Caco-2 (cell line): Measurements from ENCODE around the gene TRANK1. TPM values are rescaled to one million over a fixed set of nuclear protein-coding genes. Genes with fewer than 3 reads are reported as not detected.

ENCODE experiments used
- BruUV-seq: library from RNA; stranded (reverse); fragments of 400-500 nt; replicated peaks from 2 replicates; lab custom pipeline; 2021; lab: Mats Ljungman, UMichigan
- CTCF ChIA-PET: fragments of 300-600 bp; sonication (Branson Sonifier 250); formaldehyde crosslinking; loops from one replicate; lab custom pipeline; 2022; ENCODE audit warnings: antibody characterized with exemption; lab: Charles Lee
- POLR2A ChIA-PET: fragments of 300-600 bp; sonication (Branson Sonifier 250); formaldehyde crosslinking; loops from one replicate; lab custom pipeline; 2022; ENCODE audit warnings: antibody characterized with exemption; lab: Charles Lee
- DNase-seq, 2 experiments: peaks; one replicate each; pipeline versions ENCODE4 v3.0.0 to v3.0.0-alpha.2; 2020 to 2022
- H3K27me3 ChIP-seq: replicated peaks from 2 replicates; pipeline ENCODE4 v1.6.0; 2011; ENCODE audit warnings: low read length; ENCODE audit not compliant: control insufficient read depth, insufficient read depth
- H3K36me3 ChIP-seq: 2 replicates; pipeline ENCODE4 v1.5.1; 2011; ENCODE audit warnings: low read length; ENCODE audit not compliant: control insufficient read depth, insufficient read depth
- H3K4me1 ChIP-seq: fragments of 250-450 bp; sonication (Bioruptor Pico); 2 replicates; pipeline ENCODE4 v1.5.1; 2020; ENCODE audit warnings: mild to moderate bottlenecking
- H3K4me3 ChIP-seq: 2 replicates; pipeline ENCODE4 v1.5.1; 2011; ENCODE audit warnings: low read depth, mild to moderate bottlenecking, control low read depth, low read length
- H3K9me3 ChIP-seq: fragments of 250-450 bp; sonication (Bioruptor Pico); 2 replicates; pipeline ENCODE4 v1.5.1; 2020; ENCODE audit warnings: mild to moderate bottlenecking, moderate library complexity
- H3K27ac Mint-ChIP-seq: one replicate; pipeline ENCODE4 v1.8.0; 2022; ENCODE audit warnings: mixed read lengths; ENCODE audit not compliant: unreplicated experiment
- H3K27me3 Mint-ChIP-seq: one replicate; pipeline ENCODE4 v1.8.0; 2022; ENCODE audit warnings: mixed read lengths; ENCODE audit not compliant: insufficient read depth, unreplicated experiment
- H3K36me3 Mint-ChIP-seq: one replicate; pipeline ENCODE4 v1.8.0; 2022; ENCODE audit warnings: mild to moderate bottlenecking, mixed read lengths; ENCODE audit not compliant: insufficient read depth, unreplicated experiment
- H3K4me1 Mint-ChIP-seq: one replicate; pipeline ENCODE4 v1.8.0; 2022; ENCODE audit warnings: low read depth, mixed read lengths; ENCODE audit not compliant: unreplicated experiment
- H3K4me3 Mint-ChIP-seq: one replicate; pipeline ENCODE4 v1.8.0; 2022; ENCODE audit warnings: mild to moderate bottlenecking, moderate library complexity, mixed read lengths; ENCODE audit not compliant: unreplicated experiment
- H3K9me3 Mint-ChIP-seq: one replicate; pipeline ENCODE4 v1.8.0; 2022; ENCODE audit warnings: mixed read lengths; ENCODE audit not compliant: unreplicated experiment
- intact Hi-C: fragments of 100-400 bp; cut with micrococcal nuclease; formaldehyde crosslinking; loops from one replicate; pipeline ENCODE4 v1.10.0; 2022; ENCODE audit not compliant: unreplicated experiment
- total RNA-seq: library from RNA; stranded (reverse); gene quantifications from 2 replicates; pipeline ENCODE4 v1.2.3, GENCODE V29; 2022
- TF ChIP-seq, protein P1 (sequence below), 2 experiments: fragments of 200-600 bp in 1 of 2; IDR thresholded peaks; 1 replicate in 1 of 2; 2 replicates in 1 of 2; pipeline versions ENCODE4 v1.5.1 to v1.8.0; 2011 to 2022; ENCODE audit warnings: antibody characterized with exemption in 1 of 2, control low read depth in 1 of 2, inconsistent platforms in 1 of 2, low read depth in 1 of 2, low read length in 1 of 2, mild to moderate bottlenecking in 1 of 2, moderate library complexity in 1 of 2; ENCODE audit not compliant: insufficient read depth in 1 of 2, severe bottlenecking in 1 of 2, unreplicated experiment in 1 of 2

The TRANK1 gene
- total RNA-seq, 1 experiment from 2014 or later = 4.3 TPM

DNA sequence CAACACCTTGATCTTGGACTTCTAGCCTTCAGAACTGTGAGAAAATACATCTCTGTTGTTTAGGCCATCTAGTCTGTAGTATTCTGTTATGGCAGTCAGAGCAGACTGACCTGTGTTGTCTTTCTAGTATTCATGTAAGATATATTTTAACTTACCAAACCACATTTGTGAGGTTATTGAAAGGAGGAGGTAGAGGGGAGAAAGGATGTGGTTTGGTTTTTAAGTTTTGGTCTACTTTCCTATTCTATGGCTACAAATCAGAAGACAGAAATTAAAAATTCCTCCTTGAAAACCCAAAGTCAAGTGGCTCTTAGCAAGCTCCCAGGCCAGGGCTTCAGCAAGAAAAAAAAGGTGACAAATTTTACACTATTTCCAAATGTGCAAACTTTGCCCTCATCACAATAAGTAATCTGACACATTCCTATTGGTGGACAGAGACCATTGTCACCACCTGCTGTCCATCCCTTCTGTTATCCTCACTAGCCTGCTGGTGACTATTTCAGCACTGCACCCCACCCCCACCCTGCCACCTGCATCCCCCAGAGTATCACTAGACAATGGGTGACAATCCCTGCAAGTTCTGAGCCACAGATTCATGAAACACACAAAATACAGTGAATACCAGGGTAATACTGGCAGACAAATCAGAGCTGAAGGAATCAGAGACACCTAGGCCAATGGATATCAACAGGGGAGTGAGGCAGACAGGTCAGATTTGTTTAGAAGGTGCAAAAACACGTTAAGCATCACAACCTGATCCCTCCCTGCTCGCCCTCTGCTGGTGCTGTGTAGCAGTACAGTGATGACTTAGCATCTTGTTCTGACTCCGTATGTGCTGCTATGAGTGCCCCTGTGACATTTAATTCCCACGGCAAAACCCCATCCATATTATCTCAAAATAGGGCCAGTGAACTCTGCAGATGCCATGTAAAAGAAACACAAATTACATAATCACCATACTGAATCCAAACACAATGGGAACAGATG lies 101.5 kb downstream of the TRANK1 start:
- intact Hi-C loops = loop anchor here (1.0 kb wide), 2 partner anchors 51 to 114 kb away; no protein-coding TSS in a partner anchor
- H3K36me3 ChIP-seq = no peaks in the 10 kb centered on the region
- Mint-ChIP-seq H3K4me1 (no peaks in the 10 kb centered on the region), H3K36me3 (no peaks in the 10 kb centered on the region), H3K27ac (no peak overlapping the region), H3K4me3 (no peak overlapping the region), H3K9me3 (peaks cover 10% of the 10 kb centered on the region), H3K27me3 (no peaks in the 10 kb centered on the region)
- no TSS peak for BruUV-seq
- TF ChIP-seq, protein P1, sequence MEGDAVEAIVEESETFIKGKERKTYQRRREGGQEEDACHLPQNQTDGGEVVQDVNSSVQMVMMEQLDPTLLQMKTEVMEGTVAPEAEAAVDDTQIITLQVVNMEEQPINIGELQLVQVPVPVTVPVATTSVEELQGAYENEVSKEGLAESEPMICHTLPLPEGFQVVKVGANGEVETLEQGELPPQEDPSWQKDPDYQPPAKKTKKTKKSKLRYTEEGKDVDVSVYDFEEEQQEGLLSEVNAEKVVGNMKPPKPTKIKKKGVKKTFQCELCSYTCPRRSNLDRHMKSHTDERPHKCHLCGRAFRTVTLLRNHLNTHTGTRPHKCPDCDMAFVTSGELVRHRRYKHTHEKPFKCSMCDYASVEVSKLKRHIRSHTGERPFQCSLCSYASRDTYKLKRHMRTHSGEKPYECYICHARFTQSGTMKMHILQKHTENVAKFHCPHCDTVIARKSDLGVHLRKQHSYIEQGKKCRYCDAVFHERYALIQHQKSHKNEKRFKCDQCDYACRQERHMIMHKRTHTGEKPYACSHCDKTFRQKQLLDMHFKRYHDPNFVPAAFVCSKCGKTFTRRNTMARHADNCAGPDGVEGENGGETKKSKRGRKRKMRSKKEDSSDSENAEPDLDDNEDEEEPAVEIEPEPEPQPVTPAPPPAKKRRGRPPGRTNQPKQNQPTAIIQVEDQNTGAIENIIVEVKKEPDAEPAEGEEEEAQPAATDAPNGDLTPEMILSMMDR (IDR thresholded peaks at IDR 0.05; ENCODE audit: insufficient read depth in 1 of 2, low read depth in 1 of 2, low read length in 1 of 2, severe bottlenecking in 1 of 2, unreplicated experiment in 1 of 2) = peak; percentile 57 to 61
- no peaks in the 10 kb centered on the region for H3K27me3 ChIP-seq
- no peak overlapping the region for H3K4me3 ChIP-seq
- no peaks in the 10 kb centered on the region for H3K9me3 ChIP-seq
- H3K4me1 ChIP-seq = no peaks in the 10 kb centered on the region
- CTCF ChIA-PET = no interaction called here
- peak; percentile 37 to 41 for DNase-seq
- POLR2A ChIA-PET = no interaction called here

DNA sequence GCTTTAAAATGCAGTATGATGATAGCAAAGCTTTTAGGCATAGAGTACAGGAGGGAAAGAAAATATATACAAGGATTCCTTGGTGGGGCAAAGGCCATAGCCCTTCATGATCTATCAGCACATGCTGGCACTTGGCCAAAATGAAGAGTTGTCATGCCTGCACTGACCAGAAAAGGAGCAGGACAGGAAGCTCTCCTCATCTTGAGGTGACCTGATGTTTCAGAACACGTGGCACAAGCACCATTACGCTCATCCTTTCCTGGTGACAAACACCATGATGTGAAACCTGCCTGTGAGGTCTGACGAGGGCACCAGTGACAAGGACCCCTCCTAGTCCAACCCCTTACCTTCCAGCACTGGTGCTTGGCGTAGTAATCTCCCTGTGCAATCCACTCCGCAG lies 102.6 kb downstream of the TRANK1 start:
- TF ChIP-seq, protein P1 (IDR thresholded peaks at IDR 0.05; ENCODE audit: insufficient read depth in 1 of 2, low read depth in 1 of 2, low read length in 1 of 2, severe bottlenecking in 1 of 2, unreplicated experiment in 1 of 2) = no peak
- Mint-ChIP-seq H3K4me3 (no peak overlapping the region), H3K27ac (no peak overlapping the region), H3K27me3 (no peaks in the 10 kb centered on the region), H3K36me3 (no peaks in the 10 kb centered on the region), H3K9me3 (peaks cover 10% of the 10 kb centered on the region), H3K4me1 (no peaks in the 10 kb centered on the region)
- POLR2A ChIA-PET = no interaction called here
- H3K27me3 ChIP-seq = no peaks in the 10 kb centered on the region
- DNase-seq = no peak
- no peaks in the 10 kb centered on the region for H3K36me3 ChIP-seq
- intact Hi-C loops = no loop called here
- no peaks in the 10 kb centered on the region for H3K4me1 ChIP-seq
- CTCF ChIA-PET = no interaction called here
- no TSS peak for BruUV-seq
- no peak overlapping the region for H3K4me3 ChIP-seq
- no peaks in the 10 kb centered on the region for H3K9me3 ChIP-seq

DNA sequence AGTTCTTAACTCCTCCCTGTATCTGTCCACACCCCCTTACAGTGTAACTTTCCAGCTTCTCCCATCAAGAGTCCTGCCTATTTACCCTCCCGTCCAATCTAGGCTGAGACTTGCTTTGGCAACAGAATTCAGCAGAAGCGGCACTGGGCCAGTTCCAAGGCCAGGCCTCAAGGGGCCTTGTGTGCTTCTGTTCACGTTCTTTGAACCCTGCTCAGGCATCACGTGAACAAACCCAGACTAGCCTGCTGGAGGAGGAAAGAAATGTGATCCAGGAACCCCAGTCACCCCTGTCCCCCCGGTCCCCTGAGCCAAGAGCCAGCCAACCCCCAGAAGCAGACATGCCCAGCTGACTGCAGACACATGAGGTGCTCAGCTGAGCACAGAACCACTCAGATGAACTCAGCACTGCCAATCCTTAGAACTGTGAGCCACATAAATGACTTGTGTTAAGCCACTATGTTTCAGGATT lies 104.4 kb downstream of the TRANK1 start:
- H3K36me3 Mint-ChIP-seq = no peaks in the 10 kb centered on the region
- TF ChIP-seq, protein P1 (IDR thresholded peaks at IDR 0.05; ENCODE audit: insufficient read depth in 1 of 2, low read depth in 1 of 2, low read length in 1 of 2, severe bottlenecking in 1 of 2, unreplicated experiment in 1 of 2) = no peak
- Histone ChIP-seq H3K4me1 (no peaks in the 10 kb centered on the region), H3K36me3 (no peaks in the 10 kb centered on the region), H3K4me3 (no peak overlapping the region), H3K27me3 (no peaks in the 10 kb centered on the region), H3K9me3 (no peaks in the 10 kb centered on the region)
- intact Hi-C loops = no loop called here
- no peaks in the 10 kb centered on the region for H3K4me1 Mint-ChIP-seq
- no peaks in the 10 kb centered on the region for H3K27me3 Mint-ChIP-seq
- no TSS peak for BruUV-seq
- H3K4me3 Mint-ChIP-seq = no peak overlapping the region
- DNase-seq = no peak
- POLR2A ChIA-PET = no interaction called here
- CTCF ChIA-PET = interaction anchor here (0.5 kb wide), 1 partner anchor 113 kb away, joined by 9 read pairs; no protein-coding TSS in a partner anchor
- H3K27ac Mint-ChIP-seq = no peak overlapping the region
- peaks cover 10% of the 10 kb centered on the region for H3K9me3 Mint-ChIP-seq
